GM18507 (cell line): ENCODE results near the gene FCHO1.

ENCODE experiments used
- DNase-seq: peaks from one replicate; pipeline ENCODE4 v3.0.0; 2011; ENCODE audit warnings: low read depth; ENCODE audit not compliant: insufficient read length; ENCODE audit errors: extremely low spot score
- FAIRE-seq: peaks from 2 replicates; lab custom pipeline; 2011; peaks lifted over from hg19 to GRCh38; lab: Jason Lieb, UNC

FCHO1 gene, protein sequence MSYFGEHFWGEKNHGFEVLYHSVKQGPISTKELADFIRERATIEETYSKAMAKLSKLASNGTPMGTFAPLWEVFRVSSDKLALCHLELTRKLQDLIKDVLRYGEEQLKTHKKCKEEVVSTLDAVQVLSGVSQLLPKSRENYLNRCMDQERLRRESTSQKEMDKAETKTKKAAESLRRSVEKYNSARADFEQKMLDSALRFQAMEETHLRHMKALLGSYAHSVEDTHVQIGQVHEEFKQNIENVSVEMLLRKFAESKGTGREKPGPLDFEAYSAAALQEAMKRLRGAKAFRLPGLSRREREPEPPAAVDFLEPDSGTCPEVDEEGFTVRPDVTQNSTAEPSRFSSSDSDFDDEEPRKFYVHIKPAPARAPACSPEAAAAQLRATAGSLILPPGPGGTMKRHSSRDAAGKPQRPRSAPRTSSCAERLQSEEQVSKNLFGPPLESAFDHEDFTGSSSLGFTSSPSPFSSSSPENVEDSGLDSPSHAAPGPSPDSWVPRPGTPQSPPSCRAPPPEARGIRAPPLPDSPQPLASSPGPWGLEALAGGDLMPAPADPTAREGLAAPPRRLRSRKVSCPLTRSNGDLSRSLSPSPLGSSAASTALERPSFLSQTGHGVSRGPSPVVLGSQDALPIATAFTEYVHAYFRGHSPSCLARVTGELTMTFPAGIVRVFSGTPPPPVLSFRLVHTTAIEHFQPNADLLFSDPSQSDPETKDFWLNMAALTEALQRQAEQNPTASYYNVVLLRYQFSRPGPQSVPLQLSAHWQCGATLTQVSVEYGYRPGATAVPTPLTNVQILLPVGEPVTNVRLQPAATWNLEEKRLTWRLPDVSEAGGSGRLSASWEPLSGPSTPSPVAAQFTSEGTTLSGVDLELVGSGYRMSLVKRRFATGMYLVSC

DNA sequence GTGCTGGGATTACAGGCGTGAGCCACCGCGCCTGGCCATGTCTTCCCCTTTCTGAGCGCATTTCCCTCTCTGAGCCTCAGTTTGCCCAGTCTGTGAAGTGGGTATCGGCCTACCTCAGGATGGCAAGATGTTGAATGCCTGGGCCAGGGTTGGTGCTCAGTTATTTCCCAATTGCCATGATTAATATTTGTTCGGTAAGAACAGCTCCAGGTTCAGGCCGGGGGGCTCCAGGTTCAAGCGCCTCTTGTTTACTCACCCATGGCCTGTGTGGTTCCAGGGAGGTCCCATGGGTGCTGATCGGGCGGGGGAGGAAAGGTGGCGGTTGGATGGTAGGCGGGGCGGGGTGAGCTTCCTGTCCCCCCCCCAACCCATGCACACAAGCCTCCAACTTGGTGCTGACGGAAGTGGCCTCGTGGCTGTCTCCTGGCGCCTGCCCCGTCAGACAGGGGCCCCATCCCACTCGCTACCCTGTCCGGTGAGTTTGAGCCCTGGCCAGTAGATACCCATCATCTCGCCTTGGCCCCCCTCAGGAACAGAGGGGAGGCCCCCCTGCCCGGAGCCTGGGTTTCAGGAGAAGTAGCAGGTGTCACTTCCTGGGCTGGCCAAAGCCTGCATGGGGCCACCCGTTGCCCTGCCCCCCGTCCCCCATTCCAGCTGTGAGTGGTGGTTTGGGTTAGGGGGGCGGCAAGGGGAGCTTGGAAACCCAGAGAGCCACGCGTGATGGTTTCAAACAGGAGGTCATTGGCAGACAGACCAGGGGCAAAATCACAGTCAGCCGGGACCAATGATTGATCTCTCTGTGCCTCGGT is at the start of gene FCHO1:
Gene FCHO1, plus strand, starts transcription at position 375 of the 809 bp plus-strand sequence. CDS start 3,688 bp downstream, outside the sequence.
- FAIRE-seq: peak; percentile 98

DNA sequence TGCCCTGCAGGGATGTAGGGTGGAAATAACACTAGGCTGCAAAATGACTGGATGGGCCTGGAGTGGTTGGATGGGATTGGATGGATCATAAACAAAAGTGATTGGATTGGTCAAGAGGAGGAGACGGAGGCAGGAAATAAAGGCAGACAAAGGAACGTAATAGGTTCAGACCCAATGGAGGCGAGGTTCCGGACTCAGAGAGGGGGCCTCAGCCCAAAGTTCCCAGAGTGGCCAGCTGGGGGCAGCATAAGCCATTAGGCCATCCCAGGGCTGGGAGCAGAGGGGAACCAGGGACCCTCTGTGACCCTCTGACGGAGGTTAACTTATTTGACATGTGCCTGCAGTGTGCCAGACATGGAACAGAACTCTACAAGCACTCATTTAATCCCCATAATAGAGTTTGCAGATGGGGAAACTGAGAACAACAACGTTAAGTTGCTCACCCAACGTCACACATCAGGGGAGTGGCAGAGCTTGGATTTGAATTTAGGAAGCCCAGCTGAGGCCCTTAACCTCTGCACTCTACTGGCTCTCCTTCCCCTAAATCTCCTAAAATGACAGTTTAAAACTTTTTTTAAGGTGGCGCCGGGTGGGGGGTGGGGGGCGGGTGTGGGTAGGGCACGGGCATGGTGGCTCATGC is 47.3 kb upstream of the FCHO1 start:
- DNase-seq: no peak
- peak; percentile 81 for FAIRE-seq

More for the DNA sequence above, at the start of gene FCHO1:
- DNase-seq: no peak

DNA sequence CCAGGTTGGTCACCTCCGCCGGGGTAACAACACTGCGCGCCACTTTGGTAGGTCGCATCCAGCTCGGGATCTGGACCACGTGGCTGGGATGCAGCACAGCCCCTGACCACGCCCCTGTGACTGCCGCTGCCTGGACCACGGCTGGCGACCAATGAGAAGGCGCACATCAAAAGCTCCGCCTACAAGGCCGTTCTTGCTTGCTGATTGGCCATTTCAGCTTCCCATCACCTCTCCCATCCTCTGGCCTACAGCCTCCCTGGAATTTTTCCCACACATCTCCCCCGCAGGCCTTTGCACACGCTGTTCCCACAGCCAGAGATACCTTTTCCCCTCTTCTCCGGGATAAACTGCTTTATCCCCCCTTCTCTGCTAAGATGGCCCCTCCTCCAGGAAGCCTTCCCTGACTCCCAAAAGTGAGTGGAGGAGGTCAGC is 44.5 kb upstream of the FCHO1 start:
- DNase-seq (no peak), FAIRE-seq (no peak)

GRCh38 chr19:17711851-17712250 is 39.4 kb upstream of the FCHO1 start:
- FAIRE-seq (no peak), DNase-seq (no peak)

- DNase-seq (no peak), FAIRE-seq (no peak)
These were observed 34.9 kb upstream of the FCHO1 start for GRCh38 chr19:17716309-17716929.

DNA sequence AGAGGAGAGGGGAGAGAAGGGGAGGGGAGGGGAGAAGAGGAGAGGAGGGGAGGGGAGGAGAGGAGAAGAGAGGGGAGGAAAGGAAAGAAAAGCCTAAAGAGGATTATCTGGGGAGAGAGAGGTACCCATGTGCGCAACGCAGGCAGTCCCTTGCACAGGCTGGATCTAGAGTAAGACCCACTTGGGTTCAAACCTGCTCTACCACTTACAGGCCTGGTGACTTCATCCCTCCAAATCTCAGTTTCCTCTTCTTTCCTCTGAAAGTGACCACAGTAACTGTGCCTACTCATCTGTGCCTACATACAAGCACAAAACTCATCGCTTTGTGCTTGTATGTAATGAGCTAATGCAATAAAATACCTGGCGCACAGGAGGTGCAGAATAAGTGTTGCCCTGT is 32.7 kb upstream of the FCHO1 start:
- no peak for DNase-seq
- FAIRE-seq: peak; percentile 15

GRCh38 chr19:17718947-17719711 is 32.1 kb upstream of the FCHO1 start, which contains the start of gene MAP1S:
MAP1S (plus strand) TSS chr19:17719480; CDS start chr19:17719503, 23 bp downstream.
- DNase-seq (peak; percentile 87), FAIRE-seq (peak; percentile 79)

GRCh38 chr19:17719730-17720400 is 31.4 kb upstream of the FCHO1 start:
- DNase-seq: no peak

GRCh38 chr19:17720440-17720839 is 30.8 kb upstream of the FCHO1 start:
- DNase-seq (no peak), FAIRE-seq (no peak)

More at GRCh38 chr19:17719730-17720400, 31.4 kb upstream of the FCHO1 start:
- no peak for FAIRE-seq

GRCh38 chr19:17721111-17721628 is 30.1 kb upstream of the FCHO1 start:
- FAIRE-seq (no peak), DNase-seq (no peak)

GRCh38 chr19:17721821-17722220 is 29.5 kb upstream of the FCHO1 start:
- DNase-seq: no peak
- no peak for FAIRE-seq

GRCh38 chr19:17722655-17723240 is 28.5 kb upstream of the FCHO1 start:
- DNase-seq (no peak), FAIRE-seq (no peak)

- no peak for FAIRE-seq
- DNase-seq: no peak
These were observed 26.6 kb upstream of the FCHO1 start for GRCh38 chr19:17724655-17725054.

- DNase-seq: no peak
- no peak for FAIRE-seq
These were observed 25.7 kb upstream of the FCHO1 start for GRCh38 chr19:17725422-17726078.

DNA sequence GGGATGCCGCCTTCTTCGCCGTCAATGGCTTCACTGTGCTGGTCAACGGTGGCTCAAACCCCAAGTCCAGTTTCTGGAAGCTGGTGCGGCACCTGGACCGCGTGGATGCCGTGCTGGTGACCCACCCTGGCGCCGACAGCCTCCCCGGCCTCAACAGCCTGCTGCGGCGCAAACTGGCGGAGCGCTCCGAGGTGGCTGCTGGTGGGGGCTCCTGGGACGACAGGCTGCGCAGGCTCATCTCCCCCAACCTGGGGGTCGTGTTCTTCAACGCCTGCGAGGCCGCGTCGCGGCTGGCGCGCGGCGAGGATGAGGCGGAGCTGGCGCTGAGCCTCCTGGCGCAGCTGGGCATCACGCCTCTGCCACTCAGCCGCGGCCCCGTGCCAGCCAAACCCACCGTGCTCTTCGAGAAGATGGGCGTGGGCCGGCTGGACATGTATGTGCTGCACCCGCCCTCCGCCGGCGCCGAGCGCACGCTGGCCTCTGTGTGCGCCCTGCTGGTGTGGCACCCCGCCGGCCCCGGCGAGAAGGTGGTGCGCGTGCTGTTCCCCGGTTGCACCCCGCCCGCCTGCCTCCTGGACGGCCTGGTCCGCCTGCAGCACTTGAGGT is 25.0 kb upstream of the FCHO1 start:
- no peak for FAIRE-seq
- no peak for DNase-seq
